SH-SY5Y (cell line): ENCODE results near the gene PNLIP.

Experiments used
- GATA2 ChIP-seq: IDR thresholded peaks from 2 replicates; pipeline ENCODE4 v1.6.1; 2011; ENCODE audit warnings: mild to moderate bottlenecking, low read depth, low read length
- GATA3 ChIP-seq: IDR thresholded peaks from 2 replicates; pipeline ENCODE4 v1.6.1; 2011; ENCODE audit warnings: low read depth, mild to moderate bottlenecking, low read length, moderate library complexity

- TF ChIP-seq GATA2 (no peak), GATA3 (no peak)
Observed at GRCh38 chr10:116608686-116609594, 63.2 kb downstream of the PNLIP start.
